AG08395 (cell line): ENCODE data around the gene PELI3.
"Not testable (repeated sequence)": the region's sequence is repeated elsewhere in the genome, so short reads cannot be mapped to it uniquely, and the experiment has no call there.

Experiments
- DNase-seq: peaks from one replicate; pipeline ENCODE4 v3.0.0; 2012; ENCODE audit warnings: mixed read lengths, low spot score

The PELI3 gene

GRCh38 chr11:66466225-66467033 is at the start of gene PELI3:
Gene PELI3 (plus strand): TSS chr11:66466905. CDS start chr11:66468129, 1,224 bp downstream.
- peak; percentile 99 for DNase-seq

- no peak for DNase-seq
These were observed 49.7 kb upstream of the PELI3 start for GRCh38 chr11:66417000-66417399.

- DNase-seq = peak; percentile 97
These were observed 48.3 kb upstream of the PELI3 start for GRCh38 chr11:66418168-66418985.

GRCh38 chr11:66418986-66419308 is 47.8 kb upstream of the PELI3 start:
- no peak for DNase-seq

- no peak for DNase-seq
These were observed 46.9 kb upstream of the PELI3 start for GRCh38 chr11:66419825-66420224.

GRCh38 chr11:66420671-66421476 is 45.8 kb upstream of the PELI3 start, which contains the start of gene NPAS4:
Gene NPAS4 (plus strand): TSS chr11:66421035. CDS start chr11:66421180, 145 bp downstream.
- no peak for DNase-seq

GRCh38 chr11:66421492-66422205 is 45.1 kb upstream of the PELI3 start:
- peak; percentile 92 for DNase-seq

GRCh38 chr11:66426314-66426713 is 40.4 kb upstream of the PELI3 start:
- DNase-seq = no peak

GRCh38 chr11:66428933-66429332 is 37.8 kb upstream of the PELI3 start:
- no peak for DNase-seq

- DNase-seq = peak; percentile 85
These were observed 36.6 kb upstream of the PELI3 start for GRCh38 chr11:66429983-66430602.

- DNase-seq = not testable (repeated sequence)
These were observed 35.4 kb upstream of the PELI3 start for GRCh38 chr11:66431287-66431686.

GRCh38 chr11:66431871-66432329 is 34.8 kb upstream of the PELI3 start:
- not testable (repeated sequence) for DNase-seq

GRCh38 chr11:66432597-66432996 is 34.1 kb upstream of the PELI3 start:
- DNase-seq = no peak

GRCh38 chr11:66437979-66438503 is 28.7 kb upstream of the PELI3 start:
- no peak for DNase-seq

GRCh38 chr11:66438504-66439466 is 27.9 kb upstream of the PELI3 start, which contains the start of gene MRPL11:
Gene MRPL11 (minus strand): TSS chr11:66438848. CDS start chr11:66438754, 94 bp downstream.
- DNase-seq = peak; percentile 98

GRCh38 chr11:66440101-66440939 is 26.4 kb upstream of the PELI3 start:
- not testable (repeated sequence) for DNase-seq

- DNase-seq = not testable (repeated sequence)
These were observed 25.8 kb upstream of the PELI3 start for GRCh38 chr11:66440940-66441282.

GRCh38 chr11:66443602-66444001 is 23.1 kb upstream of the PELI3 start:
- peak; percentile 52 for DNase-seq

- no peak for DNase-seq
These were observed 19.7 kb upstream of the PELI3 start for GRCh38 chr11:66447012-66447411.
